NCI-H82 treated with DMSO at 0.1 percent for 48 hours (cell line): Measurements from ENCODE around the gene ADCY3.

Source experiments
- DNase-seq: peaks from one replicate; lab custom pipeline; 2025; ENCODE audit not compliant: unreplicated experiment; lab: John Stamatoyannopoulos, UW

ADCY3 gene

DNA sequence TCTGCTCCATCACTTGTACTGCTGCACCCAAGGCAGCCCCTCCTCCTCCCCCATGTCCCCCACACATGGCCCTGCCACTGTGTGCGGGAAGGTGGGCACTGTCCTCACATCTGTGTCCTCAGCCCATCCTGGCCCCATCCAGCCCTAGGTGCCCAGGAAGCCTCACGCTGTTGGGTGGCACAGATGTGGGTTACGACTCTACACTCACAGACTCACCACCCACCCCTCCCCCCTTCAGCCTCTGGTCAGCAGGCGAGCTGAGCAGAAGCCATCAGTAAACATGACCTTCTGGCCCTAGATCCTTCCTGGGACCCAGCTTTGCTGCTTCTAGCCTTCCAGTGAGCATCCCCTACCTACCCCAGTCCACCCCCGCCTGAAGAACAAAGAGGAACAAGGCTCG is 43.0 kb downstream of the ADCY3 start:
- no peak for DNase-seq

DNA sequence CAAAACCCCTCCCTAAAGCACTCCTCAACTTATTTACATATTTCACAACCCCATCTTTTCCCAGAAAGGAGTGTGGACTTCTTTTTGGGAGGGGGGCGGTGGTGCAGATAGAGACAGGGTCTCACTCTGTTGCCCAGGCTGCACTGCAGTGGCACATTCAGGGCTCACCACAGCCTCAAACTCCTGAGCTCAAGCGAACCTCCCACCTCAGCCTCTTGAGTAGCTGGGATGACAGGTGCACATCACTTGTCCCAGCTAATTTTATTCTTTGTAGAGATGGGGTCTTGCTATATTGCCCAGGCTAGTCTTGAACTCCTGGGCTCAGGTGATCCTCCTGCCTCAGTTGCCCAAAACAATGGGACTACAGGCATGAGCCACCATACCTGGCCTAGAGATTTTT is 44.1 kb downstream of the ADCY3 start:
- no peak for DNase-seq

DNA sequence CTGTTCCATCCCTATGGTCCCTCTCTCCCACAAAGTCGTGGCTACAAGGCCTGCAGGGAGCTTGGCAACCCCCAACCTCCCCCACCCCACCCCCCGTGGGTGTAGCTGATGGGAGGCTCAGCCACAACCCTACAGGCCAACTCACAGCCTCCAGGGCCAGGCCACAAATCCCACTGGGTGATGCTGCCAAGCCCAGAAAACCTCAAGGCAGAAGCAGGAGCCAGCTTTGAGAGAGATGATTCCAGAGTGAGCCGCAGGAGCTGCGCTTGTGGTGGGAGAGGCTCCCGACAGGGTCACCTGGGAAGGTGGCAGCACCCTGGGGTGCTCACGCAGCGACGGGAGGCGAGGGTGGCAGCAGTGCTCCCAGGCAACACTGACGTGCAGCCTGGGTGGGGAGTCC is 44.8 kb downstream of the ADCY3 start:
- no peak for DNase-seq

DNA sequence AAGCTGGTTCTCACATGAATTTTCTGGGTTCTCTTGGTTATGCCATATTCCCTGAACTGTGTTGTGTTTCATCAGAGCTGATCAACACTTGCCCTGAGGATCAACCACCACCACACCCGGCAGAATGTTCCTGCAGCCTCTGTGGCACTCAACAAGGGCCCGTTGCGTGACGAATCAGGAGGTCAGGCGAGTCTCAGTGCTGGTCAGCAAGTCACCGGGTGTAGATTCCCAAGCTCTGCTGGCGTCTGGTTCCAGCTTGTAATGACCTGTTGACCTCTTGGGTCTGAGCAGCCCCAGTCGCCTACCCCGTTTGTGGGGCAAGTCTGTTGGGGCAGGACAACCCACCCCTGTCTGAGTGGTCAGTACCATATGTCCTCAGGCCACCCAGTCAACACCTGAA is 46.0 kb downstream of the ADCY3 start:
- no peak for DNase-seq

DNA sequence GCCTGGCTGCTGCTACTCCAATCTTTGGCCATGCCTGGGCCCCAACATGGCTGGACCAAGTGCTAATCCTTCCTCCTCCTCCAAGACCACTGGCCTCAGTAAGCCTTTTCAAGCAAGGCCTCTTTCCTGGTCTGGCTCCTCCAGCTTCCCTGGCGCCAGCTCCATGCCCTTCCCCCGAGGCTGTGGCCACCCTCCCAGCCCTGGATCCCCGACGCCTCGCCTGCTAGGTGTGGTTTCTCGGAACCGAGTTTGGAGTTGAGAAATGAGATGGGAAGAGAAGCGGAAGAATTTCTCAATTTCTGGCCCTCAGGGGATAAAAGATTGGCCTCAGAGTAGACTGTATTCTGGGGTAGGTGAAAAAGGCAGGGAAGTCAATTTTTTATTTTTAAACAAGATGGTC is 46.4 kb downstream of the ADCY3 start:
- DNase-seq, result no peak

DNA sequence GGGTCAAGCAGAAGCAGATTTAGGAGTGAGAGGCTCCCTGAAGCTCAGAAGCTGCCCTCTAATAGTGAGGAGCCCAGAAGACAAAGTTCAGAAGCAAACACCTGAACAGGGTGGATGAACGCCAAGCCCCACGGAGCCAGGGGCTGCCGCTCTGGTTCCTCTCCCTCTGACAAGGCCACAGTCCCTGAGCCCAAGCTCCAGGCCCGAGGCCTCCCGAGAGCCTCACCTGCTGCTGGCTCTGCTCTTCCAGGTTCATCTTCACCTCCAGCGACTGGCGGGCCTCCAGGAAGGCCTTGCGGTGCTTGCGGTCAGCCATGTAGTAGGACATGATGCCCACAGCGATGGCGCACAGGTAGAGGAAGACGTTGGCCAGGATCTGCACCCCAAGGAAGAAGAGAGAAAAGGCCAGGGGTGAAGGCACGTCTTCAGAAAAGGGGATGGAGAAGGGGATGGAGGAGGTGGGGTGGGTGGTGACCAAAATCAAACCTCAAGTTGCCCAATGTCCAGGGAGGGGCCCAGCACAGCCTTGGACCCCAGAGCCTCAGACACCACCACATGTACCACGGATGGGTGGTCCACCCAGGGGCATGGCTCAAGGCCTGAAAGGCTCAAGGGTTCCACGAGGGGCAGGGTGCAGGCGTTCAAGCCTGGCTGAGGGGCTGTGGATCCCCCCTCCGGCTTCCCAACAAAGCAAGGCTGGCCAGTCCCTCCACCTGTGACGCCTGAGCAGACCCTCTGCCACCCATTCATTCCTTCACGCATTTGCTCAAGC is 47.5 kb downstream of the ADCY3 start:
- no peak for DNase-seq

DNA sequence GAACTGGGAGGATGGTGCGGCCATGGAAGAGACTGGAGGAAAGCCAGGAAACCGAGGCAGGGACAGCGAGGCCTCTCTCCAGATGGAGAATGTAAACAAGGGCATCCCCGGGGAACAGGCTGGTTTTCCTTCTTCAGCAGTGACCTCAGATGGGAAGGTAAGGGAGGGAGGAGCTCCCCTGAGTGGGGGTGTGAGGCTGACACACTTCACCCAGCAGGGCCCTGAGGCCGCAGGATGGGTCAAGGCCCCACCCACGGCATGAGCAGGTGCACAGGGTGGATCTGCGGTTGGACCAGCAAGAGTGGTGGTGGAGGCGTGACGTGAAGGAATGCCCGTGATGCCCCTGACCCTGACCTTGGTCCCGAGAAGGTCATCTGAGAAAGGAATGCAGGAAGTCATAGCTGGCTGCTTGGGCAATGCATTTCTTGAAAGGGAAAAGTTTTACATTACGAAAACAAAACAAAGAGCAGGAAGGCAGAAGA is 48.1 kb downstream of the ADCY3 start:
- DNase-seq, result no peak

DNA sequence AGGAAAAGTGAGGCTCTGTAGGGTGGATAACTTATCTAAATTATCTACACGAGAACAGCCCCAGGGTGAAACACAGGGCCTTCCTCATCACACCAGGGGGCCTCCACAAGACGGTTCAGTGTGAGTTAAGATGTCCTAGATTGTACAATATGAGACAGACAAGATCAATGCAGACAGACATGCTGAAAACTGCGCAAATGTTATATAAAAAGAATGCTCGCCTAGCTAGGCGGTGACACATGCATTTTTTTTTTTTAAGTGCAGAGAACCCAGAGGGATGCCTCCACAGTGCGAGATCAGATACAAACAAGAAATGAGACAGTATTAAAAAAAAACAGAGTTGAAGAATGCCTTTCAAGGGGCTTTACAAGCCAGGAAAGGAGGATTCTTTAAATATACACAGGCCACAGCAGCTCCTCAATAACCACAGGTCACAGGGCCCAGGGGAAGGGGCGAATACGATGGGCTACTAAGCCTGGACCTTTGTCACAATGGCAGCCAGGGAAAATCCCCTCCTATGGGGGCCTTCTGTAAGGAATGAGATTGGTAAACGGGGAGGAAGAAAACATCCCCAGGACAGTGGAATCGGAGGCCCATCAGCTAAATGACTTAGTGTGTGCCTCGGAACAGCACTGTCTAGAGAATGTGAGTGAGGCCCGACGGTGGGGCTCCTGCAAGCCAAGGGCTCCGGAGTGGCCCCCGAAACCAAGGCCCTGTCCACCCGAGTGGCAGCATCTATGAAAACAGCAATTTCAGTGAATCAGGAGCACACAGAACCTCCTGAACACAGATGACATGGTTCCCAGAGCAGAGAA is 48.9 kb downstream of the ADCY3 start:
- DNase-seq, result no peak

DNA sequence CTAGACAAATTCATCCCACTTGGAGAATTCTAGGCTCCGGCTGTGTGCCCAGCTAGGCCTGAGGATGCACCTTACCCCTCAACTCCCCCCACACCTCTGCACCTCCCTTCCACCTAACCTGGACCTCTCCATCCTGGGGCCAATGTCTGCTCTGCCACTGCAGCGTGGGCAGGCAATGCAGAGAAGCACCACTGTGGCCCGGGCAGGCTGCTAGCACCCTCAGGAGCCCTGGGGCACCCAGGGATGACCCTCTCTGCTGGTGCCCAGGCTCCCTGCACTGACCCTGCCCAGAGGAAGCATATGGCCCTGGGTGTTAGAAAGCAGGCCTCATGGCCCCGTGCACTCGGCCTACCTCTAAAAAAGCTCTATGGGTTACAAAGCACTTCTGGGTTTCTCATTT is 49.6 kb downstream of the ADCY3 start:
- DNase-seq, result no peak

DNA sequence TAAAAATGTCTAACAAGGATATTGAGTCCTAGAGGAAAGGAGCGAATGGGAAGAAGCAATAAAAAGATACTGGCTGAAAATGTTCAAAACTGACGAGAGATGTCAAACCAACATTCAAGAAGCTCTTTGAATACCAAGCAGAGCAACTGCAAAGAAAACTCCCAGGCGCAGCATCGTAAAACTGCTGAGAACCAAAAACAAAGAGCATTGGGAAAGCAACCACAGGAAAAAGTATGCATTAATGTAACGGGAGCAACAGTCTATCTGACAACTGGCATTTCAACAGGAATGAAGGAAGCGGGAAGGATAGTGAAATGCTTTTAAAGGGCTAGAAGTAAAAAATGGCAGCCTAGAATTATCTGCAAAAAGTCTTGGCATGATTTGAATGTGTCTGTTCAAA is 53.1 kb downstream of the ADCY3 start:
- DNase-seq, result no peak

DNA sequence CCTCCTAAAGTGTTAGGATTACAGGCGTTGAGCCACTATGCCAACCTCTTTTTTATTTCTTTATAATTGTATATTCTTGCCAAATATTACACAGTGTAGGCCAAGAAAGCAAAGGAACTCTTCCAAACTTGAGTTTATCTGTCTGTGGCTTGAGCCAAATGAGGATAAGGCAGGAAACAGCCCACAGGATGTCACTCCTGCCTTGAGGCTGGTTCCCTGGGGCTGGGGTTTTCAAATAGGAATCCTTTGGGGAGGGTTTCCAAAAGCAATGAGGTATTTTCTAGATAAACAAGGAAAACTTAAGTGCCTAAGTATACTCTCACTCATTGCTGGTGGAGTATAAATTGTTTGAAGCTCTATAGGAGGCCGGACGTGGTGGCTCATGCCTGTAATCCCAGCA is 56.4 kb downstream of the ADCY3 start:
- DNase-seq, result no peak

DNA sequence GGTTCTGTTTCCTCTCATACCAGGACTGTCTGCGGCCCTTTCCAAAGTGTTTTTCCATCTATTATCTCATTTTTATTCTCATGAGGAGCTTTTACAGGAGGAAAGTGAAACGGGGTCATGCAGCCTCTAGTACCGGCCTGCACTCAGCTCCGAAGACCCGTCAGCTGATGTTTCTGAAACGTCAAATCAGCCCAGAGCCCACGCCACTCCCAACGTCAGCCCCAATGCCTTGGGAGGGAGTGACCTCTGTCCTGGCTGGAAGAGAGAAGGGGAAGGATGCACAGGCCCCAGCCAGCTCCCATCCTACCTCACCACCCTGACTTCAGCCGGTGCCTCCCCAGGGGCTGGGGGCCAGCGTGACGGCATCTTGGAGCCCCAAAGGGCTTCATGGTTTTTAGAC is 58.5 kb downstream of the ADCY3 start:
- no peak for DNase-seq

DNA sequence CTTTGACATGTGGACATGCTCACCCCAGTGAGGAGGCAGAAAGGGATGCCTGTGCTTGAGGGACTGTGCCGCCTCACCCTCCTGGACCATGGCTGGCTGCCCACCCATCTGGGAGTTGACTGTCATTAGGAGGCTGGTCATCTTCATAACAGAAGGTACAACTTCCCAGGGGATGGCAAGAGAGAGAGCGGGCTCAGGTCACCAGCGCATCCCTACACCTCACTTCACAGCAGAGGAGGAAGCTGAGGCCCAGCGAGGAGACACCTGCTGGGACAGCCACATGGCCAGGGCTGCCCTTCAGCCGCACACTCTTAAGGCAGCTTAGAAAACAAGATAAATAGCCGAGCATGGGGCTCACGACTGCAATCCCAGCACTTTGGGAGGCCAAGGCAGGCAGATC is 59.4 kb downstream of the ADCY3 start:
- DNase-seq, result no peak

DNA sequence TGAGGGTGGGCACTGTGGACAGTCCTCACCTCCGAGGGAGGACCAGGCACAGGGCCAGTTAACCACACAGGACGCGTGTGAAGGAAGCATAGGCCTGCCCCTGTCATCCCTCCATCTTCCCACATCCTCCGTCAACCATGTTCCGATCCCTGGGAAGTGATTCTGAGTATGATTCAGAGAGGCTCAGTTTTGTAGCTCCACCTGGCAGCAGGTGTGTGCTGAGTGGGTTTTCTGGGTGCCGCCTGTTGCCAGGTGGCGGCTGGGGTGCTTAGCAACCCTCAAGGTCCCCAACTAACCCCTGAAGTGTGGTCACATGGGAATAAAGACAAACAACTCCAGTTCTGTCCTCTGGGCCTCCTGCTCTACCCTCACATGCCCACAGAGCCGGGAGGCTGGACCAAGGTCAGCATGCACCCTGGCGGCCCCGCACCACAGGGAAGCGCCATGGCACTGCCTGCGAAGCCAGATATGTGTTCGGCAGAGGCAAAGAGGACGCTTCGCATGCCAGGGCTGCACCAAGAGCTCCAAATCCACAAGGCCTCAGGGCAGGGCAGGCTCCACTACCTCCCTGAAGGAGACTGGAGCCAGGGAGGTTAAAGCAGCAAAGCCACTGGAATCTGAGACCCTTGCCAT is 60.0 kb downstream of the ADCY3 start:
- no peak for DNase-seq

DNA sequence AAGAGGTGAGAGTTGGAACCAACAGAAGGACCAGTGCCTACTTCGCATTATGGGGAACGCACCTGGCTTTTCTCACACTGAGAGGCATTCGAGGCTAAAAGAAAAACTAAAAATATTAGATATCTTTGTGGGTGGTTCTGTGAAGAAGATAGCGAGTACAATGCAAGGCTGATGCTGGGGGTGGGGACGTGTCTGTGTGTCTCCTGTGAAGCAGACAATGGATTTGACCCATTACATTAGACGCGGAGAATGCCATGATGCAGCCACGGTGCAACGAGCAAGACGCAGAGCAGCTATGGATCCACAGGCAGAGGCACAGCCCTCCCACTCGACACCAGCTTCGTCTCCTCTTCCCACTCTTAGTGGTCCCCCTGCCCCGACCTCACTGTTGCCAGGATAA is 61.0 kb downstream of the ADCY3 start:
- DNase-seq, result no peak

DNA sequence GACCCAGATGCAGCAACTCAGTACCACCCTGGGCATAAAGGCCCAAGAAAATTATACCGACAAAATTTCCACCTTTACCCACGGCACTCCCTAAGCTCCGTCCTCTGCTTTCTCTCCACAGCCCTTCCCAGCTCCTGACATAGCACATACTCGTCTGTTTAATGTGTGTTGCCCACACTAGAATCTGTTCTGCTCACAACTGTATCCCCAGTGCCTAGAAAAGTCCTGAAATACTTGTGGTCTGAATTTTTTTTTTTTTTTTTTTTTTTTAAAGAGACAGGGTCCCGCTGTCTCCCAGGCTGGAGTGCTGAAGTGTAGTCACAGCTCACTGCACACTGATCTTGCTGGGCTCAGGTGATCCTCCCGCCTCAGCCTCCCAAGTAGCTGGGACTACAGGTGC is 62.3 kb downstream of the ADCY3 start:
- no peak for DNase-seq

DNA sequence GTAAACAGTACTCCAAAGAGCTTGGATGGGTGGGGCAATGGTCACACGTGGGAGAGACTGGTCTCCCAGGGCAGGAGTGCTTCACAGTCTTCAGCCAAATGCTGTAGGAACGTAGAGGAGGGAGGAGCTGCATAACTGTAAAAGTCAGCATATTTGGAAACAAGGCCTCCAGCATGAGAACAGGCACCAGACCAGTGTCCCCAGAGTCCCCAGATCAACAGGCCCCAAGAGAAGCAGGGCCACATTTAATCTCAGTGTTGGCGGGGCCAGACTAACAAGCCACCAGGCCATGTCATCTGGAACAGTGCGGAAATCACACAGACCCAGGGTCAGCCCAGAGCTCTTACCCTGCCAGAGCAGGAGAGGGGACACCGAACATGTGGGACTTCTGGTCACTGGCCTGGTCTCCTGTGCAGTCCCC is 63.2 kb downstream of the ADCY3 start:
- DNase-seq, result no peak

DNA sequence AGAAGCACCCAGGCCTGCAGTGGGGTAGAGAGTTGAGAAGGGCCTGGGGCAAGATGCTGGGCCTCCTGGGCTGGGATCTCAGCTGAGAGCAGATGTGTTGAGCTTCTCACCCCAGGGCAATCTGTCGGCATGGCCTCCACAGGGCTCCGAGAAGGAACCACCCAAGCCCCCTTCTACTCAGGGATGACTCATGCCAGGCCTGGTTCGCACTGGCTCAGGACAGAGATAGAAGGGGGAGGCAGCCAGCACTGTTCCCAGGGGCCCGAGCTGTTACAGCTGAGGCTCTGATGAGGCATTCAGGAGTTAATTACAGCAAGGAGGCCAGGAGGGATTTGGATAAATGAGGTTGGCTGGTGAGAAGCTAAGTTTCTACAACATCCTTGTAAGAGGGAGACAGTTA is 64.3 kb downstream of the ADCY3 start:
- no peak for DNase-seq

DNA sequence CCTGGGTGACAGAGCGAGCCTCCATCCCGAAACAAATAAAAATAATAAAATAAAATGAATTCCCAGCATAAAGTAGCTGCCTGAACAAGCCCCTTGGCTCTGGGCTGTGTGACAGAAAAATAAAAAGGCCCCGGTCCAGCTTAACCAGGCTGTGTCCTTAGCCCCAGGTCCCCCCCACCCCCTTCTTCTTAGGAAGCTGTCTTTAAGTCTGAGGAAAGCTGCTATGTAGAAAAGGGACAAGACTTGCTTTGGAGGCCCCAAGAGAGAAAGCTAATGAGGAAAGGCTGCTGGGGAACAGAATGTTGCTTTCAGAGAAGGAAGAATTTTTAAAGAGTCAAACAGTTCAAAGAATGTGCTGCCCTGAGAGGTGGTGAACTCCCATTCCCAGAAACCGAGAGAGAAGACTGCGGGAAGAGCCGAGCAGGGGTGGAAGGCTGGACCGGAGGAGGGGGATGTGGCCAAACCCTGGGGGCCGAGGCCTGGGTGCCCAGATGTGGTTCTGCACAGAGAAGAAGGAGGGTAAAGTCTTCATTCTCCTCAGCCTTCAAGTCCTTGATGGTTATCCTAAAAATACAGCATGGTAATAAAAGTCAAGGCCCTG is 64.9 kb downstream of the ADCY3 start:
- no peak for DNase-seq

DNA sequence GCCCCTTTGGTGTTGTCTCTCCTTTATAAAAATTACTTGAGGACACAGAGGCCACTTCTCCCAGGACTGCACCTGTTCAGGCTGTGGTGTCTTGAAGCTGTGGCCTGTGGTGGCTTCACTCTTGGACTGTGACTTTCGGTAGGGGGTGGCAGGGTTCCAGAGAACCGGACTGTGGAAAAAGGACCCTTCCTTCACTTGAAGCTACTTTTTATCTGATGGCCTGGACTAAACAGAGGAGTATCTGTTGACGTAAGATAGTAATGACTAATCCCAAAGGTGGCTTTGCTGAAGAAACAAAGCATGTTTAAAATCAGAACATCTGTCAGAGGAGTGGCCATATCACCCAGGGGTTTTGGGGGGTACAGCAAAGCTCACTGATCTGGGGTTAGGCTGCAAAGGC is 66.0 kb downstream of the ADCY3 start:
- no peak for DNase-seq

DNA sequence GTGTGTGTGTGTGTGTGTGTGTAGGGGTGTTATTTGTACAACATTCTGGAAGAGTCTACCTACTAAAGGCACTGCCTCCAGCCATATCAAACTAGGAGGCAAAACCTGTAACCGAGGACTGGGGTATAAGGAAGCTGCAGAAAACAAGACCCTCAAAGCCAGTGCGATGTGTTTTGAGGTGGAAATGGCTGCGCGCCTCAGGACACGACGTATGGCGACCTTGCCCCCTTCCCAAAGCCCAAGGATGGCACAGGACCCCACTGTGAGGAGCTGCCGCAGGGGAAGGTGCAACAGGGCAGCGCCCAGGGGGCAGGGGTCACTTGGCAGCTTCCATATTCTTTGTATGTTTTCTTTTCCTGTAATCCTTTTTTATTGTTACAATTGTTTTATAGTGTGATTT is 67.0 kb downstream of the ADCY3 start:
- no peak for DNase-seq
